ENCODE measurements around the gene CRB3.

DNA sequence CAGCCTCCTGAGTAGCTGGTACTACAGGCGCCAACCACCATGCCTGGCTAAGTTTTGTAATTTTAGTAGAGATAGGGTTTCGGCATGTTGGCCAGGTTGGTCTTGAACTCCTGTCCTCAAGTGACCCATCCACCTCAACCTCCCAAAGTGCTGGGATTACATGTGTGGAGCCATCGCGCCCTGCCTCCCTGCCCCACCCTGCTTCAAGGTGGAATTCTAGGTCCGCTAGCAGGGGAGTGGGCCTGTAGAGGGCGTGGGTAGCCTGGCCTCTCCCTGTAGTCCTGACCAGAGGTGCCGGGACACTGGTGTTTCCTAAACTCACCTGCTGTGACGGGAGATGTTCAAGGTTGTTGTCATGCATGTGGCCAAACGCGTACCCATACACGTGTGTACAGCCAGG, 30.9 kb upstream of the CRB3 start:
- TF ChIP-seq CTCF (IDR thresholded peaks at IDR 0.05) (no peak), POLR2A (IDR thresholded peaks at IDR 0.05) (no peak)

Measured in testis (tissue), 2 donors.